PFSK-1 (cell line): Measurements from ENCODE around the gene CENPE.

Source experiments
- FOXP2 ChIP-seq: optimal IDR thresholded peaks from 2 replicates; pipeline ENCODE3; 2011; ENCODE audit warnings: borderline replicate concordance, control low read depth, inconsistent platforms; ENCODE audit not compliant: insufficient read depth; ENCODE audit errors: extremely low read length, extremely low read depth
- POLR2AphosphoS5 ChIP-seq: IDR thresholded peaks from 2 replicates; pipeline ENCODE4 v1.6.1; 2012; ENCODE audit warnings: low read depth, mild to moderate bottlenecking, control low read depth, low read length, moderate library complexity
- SIN3A ChIP-seq: IDR thresholded peaks from 2 replicates; pipeline ENCODE4 v1.6.1; 2012; ENCODE audit warnings: mild to moderate bottlenecking, low read length, moderate library complexity, borderline replicate concordance; ENCODE audit not compliant: insufficient read depth
- TAF1 ChIP-seq: IDR thresholded peaks from 2 replicates; pipeline ENCODE4 v1.6.1; 2012; ENCODE audit warnings: low read length, control low read depth, borderline replicate concordance; ENCODE audit not compliant: insufficient read depth
- TF ChIP-seq, protein P1 (sequence below), 2 experiments: IDR thresholded peaks; 2 replicates each; pipeline versions ENCODE4 v1.6.1 to v1.8.0; 2011 to 2012; ENCODE audit warnings: low read depth in 2 of 2, low read length in 2 of 2, control low read depth in 1 of 2, inconsistent platforms in 1 of 2, mild to moderate bottlenecking in 1 of 2, moderate library complexity in 1 of 2; ENCODE audit not compliant: insufficient read depth in 1 of 2

CENPE gene

DNA sequence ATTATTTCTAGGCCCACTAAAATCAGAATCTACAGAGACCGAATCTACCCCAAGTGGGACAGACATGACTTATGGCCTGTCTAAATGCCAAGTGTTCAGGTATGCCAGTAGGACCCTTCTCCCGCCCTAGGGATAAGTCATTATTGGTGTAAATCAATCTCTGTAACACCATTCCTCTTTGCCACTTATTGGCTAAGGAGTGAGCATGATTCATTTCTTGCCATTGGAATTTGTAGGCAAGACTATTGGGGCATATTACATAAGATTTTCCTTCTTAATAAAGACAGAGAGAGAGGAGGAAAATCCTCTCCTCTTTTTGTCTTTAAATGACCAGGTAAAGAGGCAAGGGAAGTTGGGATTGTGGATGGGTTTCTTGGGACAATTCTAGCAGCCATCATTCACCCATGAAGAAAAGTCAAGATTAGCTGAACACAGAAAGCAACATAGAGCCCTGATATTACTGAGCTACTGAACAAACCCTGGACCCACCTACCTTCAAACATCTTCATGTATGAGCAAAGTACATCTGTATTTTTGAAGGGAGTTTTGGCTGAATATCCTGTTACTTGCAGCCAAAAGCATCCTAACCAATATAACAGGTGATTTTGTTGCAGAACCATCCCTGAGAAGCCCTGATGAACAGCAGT is 124.2 kb downstream of the CENPE start:
- TF ChIP-seq, protein P1, sequence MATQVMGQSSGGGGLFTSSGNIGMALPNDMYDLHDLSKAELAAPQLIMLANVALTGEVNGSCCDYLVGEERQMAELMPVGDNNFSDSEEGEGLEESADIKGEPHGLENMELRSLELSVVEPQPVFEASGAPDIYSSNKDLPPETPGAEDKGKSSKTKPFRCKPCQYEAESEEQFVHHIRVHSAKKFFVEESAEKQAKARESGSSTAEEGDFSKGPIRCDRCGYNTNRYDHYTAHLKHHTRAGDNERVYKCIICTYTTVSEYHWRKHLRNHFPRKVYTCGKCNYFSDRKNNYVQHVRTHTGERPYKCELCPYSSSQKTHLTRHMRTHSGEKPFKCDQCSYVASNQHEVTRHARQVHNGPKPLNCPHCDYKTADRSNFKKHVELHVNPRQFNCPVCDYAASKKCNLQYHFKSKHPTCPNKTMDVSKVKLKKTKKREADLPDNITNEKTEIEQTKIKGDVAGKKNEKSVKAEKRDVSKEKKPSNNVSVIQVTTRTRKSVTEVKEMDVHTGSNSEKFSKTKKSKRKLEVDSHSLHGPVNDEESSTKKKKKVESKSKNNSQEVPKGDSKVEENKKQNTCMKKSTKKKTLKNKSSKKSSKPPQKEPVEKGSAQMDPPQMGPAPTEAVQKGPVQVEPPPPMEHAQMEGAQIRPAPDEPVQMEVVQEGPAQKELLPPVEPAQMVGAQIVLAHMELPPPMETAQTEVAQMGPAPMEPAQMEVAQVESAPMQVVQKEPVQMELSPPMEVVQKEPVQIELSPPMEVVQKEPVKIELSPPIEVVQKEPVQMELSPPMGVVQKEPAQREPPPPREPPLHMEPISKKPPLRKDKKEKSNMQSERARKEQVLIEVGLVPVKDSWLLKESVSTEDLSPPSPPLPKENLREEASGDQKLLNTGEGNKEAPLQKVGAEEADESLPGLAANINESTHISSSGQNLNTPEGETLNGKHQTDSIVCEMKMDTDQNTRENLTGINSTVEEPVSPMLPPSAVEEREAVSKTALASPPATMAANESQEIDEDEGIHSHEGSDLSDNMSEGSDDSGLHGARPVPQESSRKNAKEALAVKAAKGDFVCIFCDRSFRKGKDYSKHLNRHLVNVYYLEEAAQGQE (IDR thresholded peaks at IDR 0.05; ENCODE audit: insufficient read depth in 1 of 2, low read depth in 2 of 2, low read length in 2 of 2) = no peak
- no peak for TF ChIP-seq SIN3A
- no peak for TF ChIP-seq FOXP2
- no peak for TF ChIP-seq TAF1
- no peak for TF ChIP-seq POLR2AphosphoS5

GRCh38 chr4:103067841-103068547 is 130.1 kb downstream of the CENPE start:
- TF ChIP-seq, protein P1 (IDR thresholded peaks at IDR 0.05; ENCODE audit: insufficient read depth in 1 of 2, low read depth in 2 of 2, low read length in 2 of 2) = no peak
- TF ChIP-seq FOXP2 = no peak
- TF ChIP-seq SIN3A = no peak
- no peak for TF ChIP-seq TAF1

DNA sequence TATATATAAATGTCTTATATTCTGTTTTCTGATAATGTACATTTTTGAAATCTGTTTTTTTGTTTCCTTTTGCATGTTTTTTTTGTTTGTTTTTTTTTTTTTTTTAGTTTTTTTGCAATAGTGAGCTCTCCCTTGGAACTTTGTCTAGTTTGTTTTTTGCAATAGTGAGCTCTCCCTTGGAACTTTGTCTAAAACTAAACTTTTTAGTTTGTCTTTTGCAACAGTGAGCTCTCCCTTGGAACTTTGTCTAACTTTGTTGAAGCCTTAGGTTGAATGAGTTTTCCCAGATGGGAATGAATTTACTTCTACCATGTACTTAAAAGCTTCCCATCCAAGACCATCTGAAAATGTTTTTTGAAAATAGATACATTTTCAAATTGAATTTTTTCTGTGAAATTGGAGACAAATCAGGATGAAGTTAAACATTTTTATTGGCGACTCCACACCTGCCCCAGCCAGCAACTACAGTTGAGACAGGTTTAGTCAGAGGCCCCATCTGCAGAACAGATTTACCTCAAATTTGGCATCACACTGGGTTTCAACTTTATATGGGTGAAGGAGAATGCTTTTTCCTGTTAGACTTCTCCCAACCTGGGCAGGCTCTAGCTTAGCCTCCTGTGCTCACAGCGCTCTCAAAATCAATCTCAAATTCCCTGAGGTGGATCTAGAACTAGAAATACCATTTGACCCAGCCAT is 137.5 kb downstream of the CENPE start:
- TF ChIP-seq SIN3A (no peak), TAF1 (no peak), FOXP2 (no peak), POLR2AphosphoS5 (no peak)
- TF ChIP-seq, protein P1 (IDR thresholded peaks at IDR 0.05; ENCODE audit: insufficient read depth in 1 of 2, low read depth in 2 of 2, low read length in 2 of 2) = no peak
